Measurements from ENCODE around the gene LZTR1. TPM values are rescaled to one million over a fixed set of nuclear protein-coding genes. Genes with fewer than 3 reads are reported as not detected.
"Not testable (repeated sequence)": the region's sequence is repeated elsewhere in the genome, so short reads cannot be mapped to it uniquely, and the experiment has no call there.

Gene LZTR1
- total and polyA plus RNA-seq, 2 experiments from 2014 or later, result 9.2 to 39.9 TPM

DNA sequence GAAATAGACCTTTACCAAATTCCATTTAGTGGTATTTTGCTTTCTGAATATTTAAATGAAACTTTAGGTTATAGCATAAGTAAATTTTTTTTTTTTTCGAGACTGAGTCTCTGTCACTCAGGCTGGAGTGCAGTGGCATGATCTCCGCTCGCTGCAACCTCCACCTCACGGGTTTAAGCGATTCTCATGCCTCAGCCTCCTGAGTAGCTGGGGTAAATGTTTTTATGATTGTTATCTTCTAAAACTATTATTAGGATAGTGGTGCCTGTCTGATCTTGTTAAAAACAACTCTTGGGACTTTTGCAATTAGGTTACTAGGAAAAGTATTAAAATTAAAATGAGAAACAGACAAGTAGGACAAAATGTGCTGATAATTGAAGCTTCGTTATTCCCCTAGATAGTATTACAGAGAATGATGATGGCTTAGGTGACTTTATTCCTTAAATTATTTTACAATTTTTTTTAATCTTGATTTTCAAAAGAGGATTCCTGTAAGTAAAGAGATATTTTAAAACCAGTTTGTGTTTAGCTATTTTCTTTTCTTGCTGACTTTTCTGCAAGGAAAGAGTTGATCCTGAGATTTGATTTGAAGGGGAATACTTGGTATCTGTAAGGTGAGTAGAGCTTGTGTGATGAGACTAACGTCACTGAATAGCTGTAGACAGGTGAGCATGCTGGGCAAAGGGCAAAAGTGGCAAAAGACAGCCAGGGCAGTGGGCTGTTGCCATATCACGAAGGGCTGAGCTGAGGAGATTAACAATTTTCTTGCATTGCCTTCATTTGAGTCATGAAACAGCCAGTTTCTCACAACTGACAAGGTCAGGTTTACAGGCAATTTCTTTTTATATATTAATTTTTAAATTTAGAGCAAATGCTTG is 44.1 kb upstream of the LZTR1 start (continued):
- TF ChIP-seq, protein P1, sequence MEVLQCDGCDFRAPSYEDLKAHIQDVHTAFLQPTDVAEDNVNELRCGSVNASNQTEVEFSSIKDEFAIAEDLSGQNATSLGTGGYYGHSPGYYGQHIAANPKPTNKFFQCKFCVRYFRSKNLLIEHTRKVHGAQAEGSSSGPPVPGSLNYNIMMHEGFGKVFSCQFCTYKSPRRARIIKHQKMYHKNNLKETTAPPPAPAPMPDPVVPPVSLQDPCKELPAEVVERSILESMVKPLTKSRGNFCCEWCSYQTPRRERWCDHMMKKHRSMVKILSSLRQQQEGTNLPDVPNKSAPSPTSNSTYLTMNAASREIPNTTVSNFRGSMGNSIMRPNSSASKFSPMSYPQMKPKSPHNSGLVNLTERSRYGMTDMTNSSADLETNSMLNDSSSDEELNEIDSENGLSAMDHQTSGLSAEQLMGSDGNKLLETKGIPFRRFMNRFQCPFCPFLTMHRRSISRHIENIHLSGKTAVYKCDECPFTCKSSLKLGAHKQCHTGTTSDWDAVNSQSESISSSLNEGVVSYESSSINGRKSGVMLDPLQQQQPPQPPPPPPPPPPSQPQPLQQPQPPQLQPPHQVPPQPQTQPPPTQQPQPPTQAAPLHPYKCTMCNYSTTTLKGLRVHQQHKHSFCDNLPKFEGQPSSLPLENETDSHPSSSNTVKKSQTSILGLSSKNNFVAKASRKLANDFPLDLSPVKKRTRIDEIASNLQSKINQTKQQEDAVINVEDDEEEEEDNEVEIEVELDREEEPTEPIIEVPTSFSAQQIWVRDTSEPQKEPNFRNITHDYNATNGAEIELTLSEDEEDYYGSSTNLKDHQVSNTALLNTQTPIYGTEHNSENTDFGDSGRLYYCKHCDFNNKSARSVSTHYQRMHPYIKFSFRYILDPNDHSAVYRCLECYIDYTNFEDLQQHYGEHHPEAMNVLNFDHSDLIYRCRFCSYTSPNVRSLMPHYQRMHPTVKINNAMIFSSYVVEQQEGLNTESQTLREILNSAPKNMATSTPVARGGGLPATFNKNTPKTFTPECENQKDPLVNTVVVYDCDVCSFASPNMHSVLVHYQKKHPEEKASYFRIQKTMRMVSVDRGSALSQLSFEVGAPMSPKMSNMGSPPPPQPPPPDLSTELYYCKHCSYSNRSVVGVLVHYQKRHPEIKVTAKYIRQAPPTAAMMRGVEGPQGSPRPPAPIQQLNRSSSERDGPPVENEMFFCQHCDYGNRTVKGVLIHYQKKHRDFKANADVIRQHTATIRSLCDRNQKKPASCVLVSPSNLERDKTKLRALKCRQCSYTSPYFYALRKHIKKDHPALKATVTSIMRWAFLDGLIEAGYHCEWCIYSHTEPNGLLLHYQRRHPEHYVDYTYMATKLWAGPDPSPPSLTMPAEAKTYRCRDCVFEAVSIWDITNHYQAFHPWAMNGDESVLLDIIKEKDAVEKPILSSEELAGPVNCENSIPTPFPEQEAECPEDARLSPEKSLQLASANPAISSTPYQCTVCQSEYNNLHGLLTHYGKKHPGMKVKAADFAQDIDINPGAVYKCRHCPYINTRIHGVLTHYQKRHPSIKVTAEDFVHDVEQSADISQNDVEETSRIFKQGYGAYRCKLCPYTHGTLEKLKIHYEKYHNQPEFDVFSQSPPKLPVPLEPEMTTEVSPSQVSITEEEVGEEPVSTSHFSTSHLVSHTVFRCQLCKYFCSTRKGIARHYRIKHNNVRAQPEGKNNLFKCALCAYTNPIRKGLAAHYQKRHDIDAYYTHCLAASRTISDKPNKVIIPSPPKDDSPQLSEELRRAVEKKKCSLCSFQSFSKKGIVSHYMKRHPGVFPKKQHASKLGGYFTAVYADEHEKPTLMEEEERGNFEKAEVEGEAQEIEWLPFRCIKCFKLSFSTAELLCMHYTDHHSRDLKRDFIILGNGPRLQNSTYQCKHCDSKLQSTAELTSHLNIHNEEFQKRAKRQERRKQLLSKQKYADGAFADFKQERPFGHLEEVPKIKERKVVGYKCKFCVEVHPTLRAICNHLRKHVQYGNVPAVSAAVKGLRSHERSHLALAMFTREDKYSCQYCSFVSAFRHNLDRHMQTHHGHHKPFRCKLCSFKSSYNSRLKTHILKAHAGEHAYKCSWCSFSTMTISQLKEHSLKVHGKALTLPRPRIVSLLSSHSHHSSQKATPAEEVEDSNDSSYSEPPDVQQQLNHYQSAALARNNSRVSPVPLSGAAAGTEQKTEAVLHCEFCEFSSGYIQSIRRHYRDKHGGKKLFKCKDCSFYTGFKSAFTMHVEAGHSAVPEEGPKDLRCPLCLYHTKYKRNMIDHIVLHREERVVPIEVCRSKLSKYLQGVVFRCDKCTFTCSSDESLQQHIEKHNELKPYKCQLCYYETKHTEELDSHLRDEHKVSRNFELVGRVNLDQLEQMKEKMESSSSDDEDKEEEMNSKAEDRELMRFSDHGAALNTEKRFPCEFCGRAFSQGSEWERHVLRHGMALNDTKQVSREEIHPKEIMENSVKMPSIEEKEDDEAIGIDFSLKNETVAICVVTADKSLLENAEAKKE (CRISPR knock-in tag; IDR thresholded peaks at IDR 0.05), result no peak
- no peak for TF ChIP-seq ZNF114 (CRISPR knock-in tag; IDR thresholded peaks at IDR 0.05)

- H4K20me1 ChIP-seq (replicated peaks; ENCODE audit: insufficient read depth), result peaks cover 93% of the 10 kb centered on the region
- not testable (repeated sequence) for H3K9me3 Mint-ChIP-seq; H3K27me3 Mint-ChIP-seq (ENCODE audit: insufficient read depth, low read depth, poor library complexity); H3K27me3 ChIP-seq (ENCODE audit: insufficient read depth); H3K9me2 ChIP-seq (ENCODE audit: insufficient read depth); DNase-seq (ENCODE audit: low spot score); H3K4me2 ChIP-seq; H3F3A ChIP-seq (replicated peaks; ENCODE audit: low read depth); H3K27ac ChIP-seq (ENCODE audit: low read depth); H3K27ac Mint-ChIP-seq; H3K4me3 Mint-ChIP-seq; H3K4me3 ChIP-seq; H2AFZ ChIP-seq; ATAC-seq
- H3K4me1 Mint-ChIP-seq, result peaks cover 10% of the 10 kb centered on the region; the same call in 2 of the 3 replicates
- H3K36me3 Mint-ChIP-seq (ENCODE audit: low read depth), result peaks cover 40% of the 10 kb centered on the region
- peaks cover 20% of the 10 kb centered on the region for H3K4me1 ChIP-seq (ENCODE audit: insufficient read depth)
- H3K36me3 ChIP-seq (ENCODE audit: insufficient read depth), result peaks cover 12% of the 10 kb centered on the region
- H3K79me2 ChIP-seq (replicated peaks; ENCODE audit: insufficient read depth), result peaks cover 100% of the 10 kb centered on the region
Observed at GRCh38 chr22:20939457-20940185, 42.5 kb upstream of the LZTR1 start.
